Effector memory CD8-positive, alpha-beta T cell (primary cell): ENCODE results near the gene VPS72.

Experiments used
- ATAC-seq: fragments of 150-1000 bp; cut with Tn5 transposase; replicated peaks from 2 replicates; pipeline ENCODE4 v1.10.0; 2021; ENCODE audit warnings: mild to moderate bottlenecking, moderate library complexity
- DNase-seq, 3 experiments: peaks; one replicate each; pipeline ENCODE4 v3.0.0; 2021
- H3K27ac Mint-ChIP-seq, 2 donors: one replicate each; pipeline ENCODE4 v1.8.0; 2022; ENCODE audit warnings: mild to moderate bottlenecking in 2 of 2, mixed read lengths in 2 of 2, moderate library complexity in 2 of 2
- H3K27me3 Mint-ChIP-seq, 2 donors: one replicate each; pipeline ENCODE4 v1.8.0; 2022; ENCODE audit warnings: mixed read lengths in 2 of 2
- H3K36me3 Mint-ChIP-seq: one replicate; pipeline ENCODE4 v1.8.0; 2022; ENCODE audit warnings: mild to moderate bottlenecking, moderate library complexity, mixed read lengths; ENCODE audit not compliant: insufficient read depth
- H3K4me1 Mint-ChIP-seq, 2 donors: one replicate each; pipeline ENCODE4 v1.8.0; 2022; ENCODE audit warnings: low read depth in 2 of 2, mixed read lengths in 2 of 2
- H3K4me3 Mint-ChIP-seq, 2 donors: one replicate each; pipeline ENCODE4 v1.8.0; 2022; ENCODE audit warnings: mild to moderate bottlenecking in 2 of 2, mixed read lengths in 2 of 2, moderate library complexity in 2 of 2
- H3K9me3 Mint-ChIP-seq, 2 donors: one replicate each; pipeline ENCODE4 v1.8.0; 2022; ENCODE audit warnings: mixed read lengths in 2 of 2

VPS72 gene

GRCh38 chr1:151175041-151175741, 14.8 kb downstream of the VPS72 start:
- Mint-ChIP-seq H3K27ac (peak overlapping the region in 1 of 2 donors; percentile 59), H3K9me3 (no peaks in the 10 kb centered on the region), H3K27me3 (no peaks in the 10 kb centered on the region), H3K4me3 (no peak overlapping the region), H3K4me1 (peaks cover 1 to 7% of the 10 kb centered on the region in 2 donors), H3K36me3 (peaks cover 50% of the 10 kb centered on the region)
- DNase-seq (no peak), ATAC-seq (no peak)

- no peaks in the 10 kb centered on the region for H3K27me3 Mint-ChIP-seq
- H3K4me1 Mint-ChIP-seq = peaks cover 8 to 17% of the 10 kb centered on the region in 2 donors
- H3K4me3 Mint-ChIP-seq = no peak overlapping the region
- H3K36me3 Mint-ChIP-seq = peaks cover 52% of the 10 kb centered on the region
- ATAC-seq (no peak), DNase-seq (no peak)
- no peak overlapping the region for H3K27ac Mint-ChIP-seq
- no peaks in the 10 kb centered on the region for H3K9me3 Mint-ChIP-seq
These were observed 18.8 kb downstream of the VPS72 start for GRCh38 chr1:151171190-151171589.

GRCh38 chr1:151167116-151167515, 22.9 kb downstream of the VPS72 start:
- ATAC-seq (no peak), DNase-seq (no peak)
- Mint-ChIP-seq H3K27me3 (no peaks in the 10 kb centered on the region), H3K4me3 (peak overlapping the region; percentile 90 to 91), H3K27ac (peak overlapping the region; percentile 49 to 96), H3K36me3 (peaks cover 49% of the 10 kb centered on the region), H3K4me1 (peaks cover 15 to 33% of the 10 kb centered on the region in 2 donors), H3K9me3 (no peaks in the 10 kb centered on the region)

GRCh38 chr1:151166505-151166956, 23.5 kb downstream of the VPS72 start:
- H3K27me3 Mint-ChIP-seq = no peaks in the 10 kb centered on the region
- H3K4me1 Mint-ChIP-seq = peaks cover 17 to 38% of the 10 kb centered on the region in 2 donors
- H3K4me3 Mint-ChIP-seq = peak overlapping the region; percentile 90 to 91
- DNase-seq = no peak
- peaks cover 49% of the 10 kb centered on the region for H3K36me3 Mint-ChIP-seq
- H3K27ac Mint-ChIP-seq = peak overlapping the region; percentile 93 to 96
- ATAC-seq = no peak
- no peaks in the 10 kb centered on the region for H3K9me3 Mint-ChIP-seq

- ATAC-seq (peak; percentile 98), DNase-seq (peak; percentile 93 to 94 (median 93))
- Mint-ChIP-seq H3K27ac (peak within 1 kb of the TSS; percentile 93 to 96), H3K27me3 (no peaks in the 10 kb centered on the region), H3K9me3 (no peaks in the 10 kb centered on the region), H3K4me1 (peaks cover 17 to 40% of the 10 kb centered on the region in 2 donors), H3K4me3 (peak within 1 kb of the TSS; percentile 90 to 91), H3K36me3 (peaks cover 49% of the 10 kb centered on the region)
These were observed 24.1 kb downstream of the VPS72 start, which contains the start of the genes LYSMD1 and SCNM1 for GRCh38 chr1:151165738-151166504. LYSMD1 (minus strand) TSS chr1:151165902; CDS start chr1:151165258, 644 bp downstream. SCNM1 (plus strand) TSS chr1:151166144; CDS start chr1:151166153, 9 bp downstream.

GRCh38 chr1:151165281-151165737, 24.7 kb downstream of the VPS72 start:
- DNase-seq (peak in 1 of 3 experiments; percentile 8), ATAC-seq (no peak)
- Mint-ChIP-seq H3K27ac (peak overlapping the region; percentile 93 to 96), H3K36me3 (peaks cover 46% of the 10 kb centered on the region), H3K9me3 (no peaks in the 10 kb centered on the region), H3K4me3 (peak overlapping the region; percentile 90 to 91), H3K27me3 (no peaks in the 10 kb centered on the region), H3K4me1 (peaks cover 17 to 44% of the 10 kb centered on the region in 2 donors)

GRCh38 chr1:151164732-151165280, 25.2 kb downstream of the VPS72 start:
- Mint-ChIP-seq H3K9me3 (no peaks in the 10 kb centered on the region), H3K27ac (peak overlapping the region in 1 of 2 donors; percentile 96), H3K36me3 (peaks cover 42% of the 10 kb centered on the region), H3K4me1 (peaks cover 20 to 45% of the 10 kb centered on the region in 2 donors), H3K27me3 (no peaks in the 10 kb centered on the region), H3K4me3 (peak overlapping the region; percentile 90 to 91)
- ATAC-seq (no peak), DNase-seq (no peak)

GRCh38 chr1:151159373-151159772, 30.6 kb downstream of the VPS72 start:
- peak overlapping the region; percentile 73 to 90 for H3K27ac Mint-ChIP-seq
- no peaks in the 10 kb centered on the region for H3K27me3 Mint-ChIP-seq
- H3K4me1 Mint-ChIP-seq = peaks cover 33 to 54% of the 10 kb centered on the region in 2 donors
- H3K4me3 Mint-ChIP-seq = peak overlapping the region; percentile 63 to 93
- ATAC-seq (no peak), DNase-seq (no peak)
- peaks cover 16% of the 10 kb centered on the region for H3K36me3 Mint-ChIP-seq
- H3K9me3 Mint-ChIP-seq = no peaks in the 10 kb centered on the region

GRCh38 chr1:151158751-151159251, 31.2 kb downstream of the VPS72 start:
- peaks cover 33 to 54% of the 10 kb centered on the region in 2 donors for H3K4me1 Mint-ChIP-seq
- no peaks in the 10 kb centered on the region for H3K9me3 Mint-ChIP-seq
- peaks cover 16% of the 10 kb centered on the region for H3K36me3 Mint-ChIP-seq
- peak overlapping the region; percentile 93 to 99 for H3K4me3 Mint-ChIP-seq
- ATAC-seq (no peak), DNase-seq (no peak)
- H3K27me3 Mint-ChIP-seq = no peaks in the 10 kb centered on the region
- peak overlapping the region; percentile 73 to 90 for H3K27ac Mint-ChIP-seq

- DNase-seq = no peak
- Mint-ChIP-seq H3K4me3 (peak overlapping the region; percentile 93 to 99), H3K4me1 (peaks cover 33 to 54% of the 10 kb centered on the region in 2 donors), H3K9me3 (no peaks in the 10 kb centered on the region), H3K27ac (peak overlapping the region; percentile 73 to 90), H3K36me3 (peaks cover 16% of the 10 kb centered on the region), H3K27me3 (no peaks in the 10 kb centered on the region)
- ATAC-seq = no peak
These were observed 31.7 kb downstream of the VPS72 start for GRCh38 chr1:151158326-151158725.

GRCh38 chr1:151157067-151157531, 32.9 kb downstream of the VPS72 start:
- Mint-ChIP-seq H3K27me3 (no peaks in the 10 kb centered on the region), H3K4me3 (peak overlapping the region; percentile 93 to 99), H3K9me3 (no peaks in the 10 kb centered on the region), H3K27ac (peak overlapping the region; percentile 89 to 90), H3K36me3 (peaks cover 16% of the 10 kb centered on the region), H3K4me1 (peaks cover 33 to 47% of the 10 kb centered on the region in 2 donors)
- ATAC-seq = peak; percentile 51
- peak in 2 of 3 experiments; percentile 18 to 35 for DNase-seq

- H3K9me3 Mint-ChIP-seq = no peaks in the 10 kb centered on the region
- H3K27me3 Mint-ChIP-seq = no peaks in the 10 kb centered on the region
- peak within 1 kb of the TSS; percentile 93 to 99 for H3K4me3 Mint-ChIP-seq
- peaks cover 16% of the 10 kb centered on the region for H3K36me3 Mint-ChIP-seq
- peaks cover 31 to 42% of the 10 kb centered on the region in 2 donors for H3K4me1 Mint-ChIP-seq
- H3K27ac Mint-ChIP-seq = peak within 1 kb of the TSS; percentile 89 to 90
- peak; percentile 55 to 64 (median 63) for DNase-seq
- ATAC-seq = peak; percentile 85
These were observed 33.5 kb downstream of the VPS72 start, which contains the start of gene TNFAIP8L2 for GRCh38 chr1:151156515-151156819. TNFAIP8L2 (plus strand) TSS chr1:151156649; CDS start chr1:151158698, 2,049 bp downstream.

- H3K27ac Mint-ChIP-seq = peak overlapping the region in 1 of 2 donors; percentile 1
- DNase-seq (no peak), ATAC-seq (no peak)
- no peaks in the 10 kb centered on the region for H3K9me3 Mint-ChIP-seq
- peaks cover 7 to 13% of the 10 kb centered on the region in 2 donors for H3K4me1 Mint-ChIP-seq
- peaks cover 0 to 6% of the 10 kb centered on the region in 2 donors for H3K27me3 Mint-ChIP-seq
- no peaks in the 10 kb centered on the region for H3K36me3 Mint-ChIP-seq
- peak overlapping the region; percentile 83 to 88 for H3K4me3 Mint-ChIP-seq
These were observed 42.3 kb downstream of the VPS72 start for GRCh38 chr1:151147665-151148064.
